ENCODE data around the gene MTARC2.
"Not testable (repeated sequence)": the region's sequence is repeated elsewhere in the genome, so short reads cannot be mapped to it uniquely, and the experiment has no call there.

DNA sequence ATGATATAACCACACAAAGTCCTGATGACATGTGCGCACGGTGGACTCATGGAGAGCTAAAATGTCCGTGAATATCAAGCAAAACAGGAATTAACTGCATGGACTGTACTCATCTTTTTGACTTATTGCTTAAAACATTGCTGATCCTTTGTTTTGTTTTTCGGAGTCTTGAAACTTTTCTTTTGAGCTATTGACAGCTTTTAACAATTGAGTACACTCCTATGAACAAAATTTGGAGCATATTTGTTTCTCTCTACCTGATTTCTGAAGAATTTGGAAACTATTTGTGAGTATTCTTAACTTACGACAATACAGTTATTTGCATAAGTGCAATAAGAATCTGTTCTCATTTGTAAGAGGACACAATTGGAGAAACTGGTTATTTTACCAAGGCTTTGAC lies 32.1 kb upstream of the MTARC2 start:
- TF ChIP-seq, protein P1, sequence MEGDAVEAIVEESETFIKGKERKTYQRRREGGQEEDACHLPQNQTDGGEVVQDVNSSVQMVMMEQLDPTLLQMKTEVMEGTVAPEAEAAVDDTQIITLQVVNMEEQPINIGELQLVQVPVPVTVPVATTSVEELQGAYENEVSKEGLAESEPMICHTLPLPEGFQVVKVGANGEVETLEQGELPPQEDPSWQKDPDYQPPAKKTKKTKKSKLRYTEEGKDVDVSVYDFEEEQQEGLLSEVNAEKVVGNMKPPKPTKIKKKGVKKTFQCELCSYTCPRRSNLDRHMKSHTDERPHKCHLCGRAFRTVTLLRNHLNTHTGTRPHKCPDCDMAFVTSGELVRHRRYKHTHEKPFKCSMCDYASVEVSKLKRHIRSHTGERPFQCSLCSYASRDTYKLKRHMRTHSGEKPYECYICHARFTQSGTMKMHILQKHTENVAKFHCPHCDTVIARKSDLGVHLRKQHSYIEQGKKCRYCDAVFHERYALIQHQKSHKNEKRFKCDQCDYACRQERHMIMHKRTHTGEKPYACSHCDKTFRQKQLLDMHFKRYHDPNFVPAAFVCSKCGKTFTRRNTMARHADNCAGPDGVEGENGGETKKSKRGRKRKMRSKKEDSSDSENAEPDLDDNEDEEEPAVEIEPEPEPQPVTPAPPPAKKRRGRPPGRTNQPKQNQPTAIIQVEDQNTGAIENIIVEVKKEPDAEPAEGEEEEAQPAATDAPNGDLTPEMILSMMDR (conservative IDR thresholded peaks at IDR 0.05; ENCODE audit: low read depth, low read length) = not testable (repeated sequence)
- not testable (repeated sequence) for TF ChIP-seq EZH2phosphoT487 (IDR thresholded peaks at IDR 0.05; ENCODE audit: borderline replicate concordance, low read length); EZH2 (IDR thresholded peaks at IDR 0.05; ENCODE audit: low read length, unreplicated experiment)

Measured in PC-3 (cell line).